GM18499 (cell line): Measurements from ENCODE around the gene FOXN3.
A peak's percentile ranks its signal among the peaks of the same experiment; 100 is the strongest.

ENCODE experiments used
- ATAC-seq: cut with Tn5 transposase; IDR thresholded peaks from one replicate; pipeline ENCODE4 v1.9.1; 2021; ENCODE audit warnings: moderate number of reproducible peaks; ENCODE audit not compliant: insufficient read depth, unreplicated experiment

The FOXN3 gene

GRCh38 chr14:89343356-89343755 is 73.7 kb downstream of the FOXN3 start:
- ATAC-seq: no peak

- ATAC-seq: no peak
Measured at GRCh38 chr14:89342049-89342448, 75.0 kb downstream of the FOXN3 start.

- no peak for ATAC-seq
Measured at GRCh38 chr14:89340200-89341181, 76.5 kb downstream of the FOXN3 start.

- no peak for ATAC-seq
Measured at GRCh38 chr14:89339579-89339978, 77.5 kb downstream of the FOXN3 start.

GRCh38 chr14:89339158-89339557 is 77.9 kb downstream of the FOXN3 start:
- no peak for ATAC-seq

GRCh38 chr14:89336338-89336737 is 80.7 kb downstream of the FOXN3 start:
- no peak for ATAC-seq

- ATAC-seq: no peak
Measured at GRCh38 chr14:89332031-89332430, 85.0 kb downstream of the FOXN3 start.

- ATAC-seq: peak; percentile 82
Measured at GRCh38 chr14:89331398-89331797, 85.6 kb downstream of the FOXN3 start.

GRCh38 chr14:89330236-89331002 is 86.6 kb downstream of the FOXN3 start:
- ATAC-seq: no peak

GRCh38 chr14:89327771-89328212 is 89.2 kb downstream of the FOXN3 start:
- ATAC-seq: no peak

- ATAC-seq: no peak
Measured at GRCh38 chr14:89325959-89326358, 91.1 kb downstream of the FOXN3 start.

GRCh38 chr14:89325299-89325883 is 91.6 kb downstream of the FOXN3 start:
- ATAC-seq: no peak

- peak; percentile 69 for ATAC-seq
Measured at GRCh38 chr14:89324501-89325298, 92.3 kb downstream of the FOXN3 start.

GRCh38 chr14:89320381-89321000 is 96.5 kb downstream of the FOXN3 start:
- no peak for ATAC-seq

- no peak for ATAC-seq
Measured at GRCh38 chr14:89319687-89320086, 97.3 kb downstream of the FOXN3 start.

- no peak for ATAC-seq
Measured at GRCh38 chr14:89317051-89317691, 99.9 kb downstream of the FOXN3 start.

- ATAC-seq: no peak
Measured at GRCh38 chr14:89315493-89316470, 101.3 kb downstream of the FOXN3 start.

- no peak for ATAC-seq
Measured at GRCh38 chr14:89314274-89314673, 102.8 kb downstream of the FOXN3 start.
